Lower leg skin (tissue), 3 donors: ENCODE data around the gene P3H4.

Experiments used
- POLR2A ChIP-seq, 2 donors: fragments of 450-650 bp; IDR thresholded peaks; one replicate each; pipeline ENCODE4 v1.6.1; 2016 to 2017; ENCODE audit warnings: antibody characterized with exemption in 2 of 2, mild to moderate bottlenecking in 1 of 2, moderate library complexity in 1 of 2
- TF ChIP-seq, protein P1 (sequence below), 3 donors: fragments of 450-650 bp; IDR thresholded peaks; one replicate each; pipeline ENCODE4 v1.5.1; 2016; ENCODE audit warnings: antibody characterized with exemption in 3 of 3, mild to moderate bottlenecking in 3 of 3, moderate library complexity in 2 of 3

DNA sequence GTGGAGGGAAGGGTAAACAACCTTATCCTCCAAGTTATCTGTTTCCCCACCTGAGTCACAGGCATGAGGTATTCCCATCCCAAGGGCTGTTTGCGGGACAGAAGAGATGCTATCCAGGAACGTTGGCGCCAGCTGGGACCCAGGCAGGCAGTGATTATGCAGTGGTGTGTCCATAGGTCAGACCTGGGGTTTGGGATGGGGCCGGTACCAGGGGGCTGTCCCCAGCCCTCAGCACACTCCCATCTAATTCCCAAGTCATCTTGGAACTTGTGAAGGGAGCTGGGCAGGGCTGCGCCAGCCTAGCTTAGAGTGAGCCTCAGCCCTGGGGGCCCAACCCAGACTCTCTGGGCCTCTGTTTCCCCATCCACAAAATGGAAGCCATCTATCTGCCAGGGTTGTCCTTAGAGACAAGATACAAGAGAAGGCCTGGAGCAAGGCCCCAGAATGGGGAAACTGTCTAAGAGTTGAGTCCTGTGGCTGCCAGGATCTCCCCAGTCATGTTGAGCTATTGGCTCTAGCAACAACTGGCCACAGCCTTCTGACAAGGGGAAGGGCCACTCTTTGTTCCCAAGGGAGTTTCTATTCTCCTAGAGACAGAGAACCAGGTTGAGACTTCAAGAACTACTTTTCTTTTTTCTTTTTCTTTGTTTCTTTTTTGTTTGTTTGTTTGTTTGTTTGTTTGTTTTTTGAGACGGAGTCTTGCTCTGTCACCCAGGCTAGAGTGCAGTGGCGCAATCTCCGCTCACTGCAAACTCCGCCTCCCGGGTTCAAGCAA is 15.4 kb downstream of the P3H4 start:
- TF ChIP-seq POLR2A (IDR thresholded peaks at IDR 0.05) = no peak
- TF ChIP-seq, protein P1, sequence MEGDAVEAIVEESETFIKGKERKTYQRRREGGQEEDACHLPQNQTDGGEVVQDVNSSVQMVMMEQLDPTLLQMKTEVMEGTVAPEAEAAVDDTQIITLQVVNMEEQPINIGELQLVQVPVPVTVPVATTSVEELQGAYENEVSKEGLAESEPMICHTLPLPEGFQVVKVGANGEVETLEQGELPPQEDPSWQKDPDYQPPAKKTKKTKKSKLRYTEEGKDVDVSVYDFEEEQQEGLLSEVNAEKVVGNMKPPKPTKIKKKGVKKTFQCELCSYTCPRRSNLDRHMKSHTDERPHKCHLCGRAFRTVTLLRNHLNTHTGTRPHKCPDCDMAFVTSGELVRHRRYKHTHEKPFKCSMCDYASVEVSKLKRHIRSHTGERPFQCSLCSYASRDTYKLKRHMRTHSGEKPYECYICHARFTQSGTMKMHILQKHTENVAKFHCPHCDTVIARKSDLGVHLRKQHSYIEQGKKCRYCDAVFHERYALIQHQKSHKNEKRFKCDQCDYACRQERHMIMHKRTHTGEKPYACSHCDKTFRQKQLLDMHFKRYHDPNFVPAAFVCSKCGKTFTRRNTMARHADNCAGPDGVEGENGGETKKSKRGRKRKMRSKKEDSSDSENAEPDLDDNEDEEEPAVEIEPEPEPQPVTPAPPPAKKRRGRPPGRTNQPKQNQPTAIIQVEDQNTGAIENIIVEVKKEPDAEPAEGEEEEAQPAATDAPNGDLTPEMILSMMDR (IDR thresholded peaks at IDR 0.05) = no peak
